ENCODE results near the gene ADIPOR1.
"Not testable (repeated sequence)": the region's sequence is repeated elsewhere in the genome, so short reads cannot be mapped to it uniquely, and the experiment has no call there.

Gene ADIPOR1

GRCh38 chr1:202968351-202968750, 10.2 kb upstream of the ADIPOR1 start:
- DNase-seq: no peak

GRCh38 chr1:202967684-202968281, 9.7 kb upstream of the ADIPOR1 start:
- peak; percentile 71 for DNase-seq

DNA sequence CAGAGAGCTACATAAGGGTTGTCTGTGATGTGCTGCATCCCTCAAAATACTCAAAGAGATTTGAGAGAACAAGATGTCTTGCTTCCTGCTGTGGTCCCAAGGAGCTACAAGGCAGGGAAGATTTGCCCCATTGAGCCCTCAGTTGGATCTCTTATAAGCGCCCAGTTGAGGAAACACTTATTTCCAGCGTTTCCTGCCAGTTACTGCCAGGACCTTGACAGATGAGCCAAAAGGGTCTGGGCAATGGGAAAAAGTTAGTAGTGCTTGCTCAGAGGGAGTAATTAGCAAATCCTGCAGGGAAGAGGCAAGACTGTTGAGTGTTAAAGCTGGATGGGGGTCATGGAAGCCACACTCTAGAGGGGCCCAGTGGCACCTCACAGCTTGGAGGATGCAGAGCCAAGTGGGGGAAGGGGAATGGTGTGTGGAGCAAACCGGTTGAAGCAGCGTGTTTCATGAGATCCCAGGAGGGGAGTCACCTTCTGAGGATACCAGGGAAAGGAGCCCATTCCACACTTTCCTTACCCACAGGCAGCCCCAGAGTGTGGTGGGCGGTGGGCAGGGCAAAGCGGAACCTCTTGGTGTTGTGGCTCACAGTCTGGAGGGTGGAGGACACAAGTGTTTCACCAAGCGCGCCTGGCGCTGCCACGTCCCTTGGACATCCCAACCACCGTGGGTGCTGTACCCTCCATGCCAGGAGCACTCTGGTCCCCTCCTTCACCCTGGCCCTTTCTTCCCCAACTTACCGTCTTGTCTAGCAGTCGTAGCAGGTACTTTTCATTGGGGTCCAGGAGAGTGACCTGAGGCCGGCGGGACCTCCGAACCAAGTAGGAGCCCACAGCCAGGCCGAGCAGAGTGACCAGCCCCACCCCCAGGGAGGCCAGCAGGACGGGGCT, 8.1 kb upstream of the ADIPOR1 start:
- peak; percentile 49 for DNase-seq

GRCh38 chr1:202965422-202965821, 7.3 kb upstream of the ADIPOR1 start:
- no peak for DNase-seq

GRCh38 chr1:202964791-202965410, 6.8 kb upstream of the ADIPOR1 start:
- peak; percentile 74 for DNase-seq

- no peak for DNase-seq
These were observed 3.2 kb upstream of the ADIPOR1 start for GRCh38 chr1:202961220-202961880.

DNA sequence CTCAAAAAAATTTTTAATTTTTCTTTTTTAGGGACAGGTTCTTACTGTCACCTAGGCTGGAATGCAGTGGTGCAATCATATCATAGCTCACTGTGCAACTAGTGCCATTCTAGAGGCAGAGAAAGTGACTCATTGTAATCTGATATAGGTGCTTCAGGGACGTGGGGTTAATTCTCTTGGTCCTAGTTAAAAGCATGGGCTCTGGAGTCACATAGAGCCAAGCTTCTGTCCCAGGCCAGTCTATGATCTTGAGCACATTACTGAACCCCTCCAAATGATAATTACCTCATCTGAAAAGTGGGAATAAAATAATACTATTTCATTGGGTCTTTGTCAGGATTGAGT, 1.1 kb upstream of the ADIPOR1 start:
- peak; percentile 93 for DNase-seq

- DNase-seq: peak; percentile 74
These were observed 598 bp upstream of the ADIPOR1 start for GRCh38 chr1:202958544-202959275.

DNA sequence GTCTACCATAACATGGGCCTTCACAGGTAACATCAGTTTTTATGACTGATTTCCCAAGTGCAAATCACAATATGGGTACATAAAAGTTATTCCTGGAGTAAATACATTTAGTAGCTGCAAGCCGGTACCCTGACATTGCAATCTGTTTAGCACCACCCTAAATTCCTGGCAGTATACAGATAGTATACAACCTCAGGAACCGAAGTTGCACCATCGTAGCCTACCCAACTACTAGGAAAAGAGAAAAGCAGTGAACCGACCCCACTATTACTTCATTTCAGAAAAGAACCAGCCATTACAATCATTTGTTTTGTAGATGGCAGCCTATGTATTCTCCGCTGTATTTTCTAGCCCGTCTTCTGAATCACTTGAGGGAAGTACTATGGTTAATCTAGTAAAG, 1.1 kb downstream of the ADIPOR1 start:
- no peak for DNase-seq

- no peak for DNase-seq
These were observed 3.9 kb downstream of the ADIPOR1 start for GRCh38 chr1:202954057-202954745.

- no peak for DNase-seq
These were observed 4.7 kb downstream of the ADIPOR1 start for GRCh38 chr1:202953392-202953791.

DNA sequence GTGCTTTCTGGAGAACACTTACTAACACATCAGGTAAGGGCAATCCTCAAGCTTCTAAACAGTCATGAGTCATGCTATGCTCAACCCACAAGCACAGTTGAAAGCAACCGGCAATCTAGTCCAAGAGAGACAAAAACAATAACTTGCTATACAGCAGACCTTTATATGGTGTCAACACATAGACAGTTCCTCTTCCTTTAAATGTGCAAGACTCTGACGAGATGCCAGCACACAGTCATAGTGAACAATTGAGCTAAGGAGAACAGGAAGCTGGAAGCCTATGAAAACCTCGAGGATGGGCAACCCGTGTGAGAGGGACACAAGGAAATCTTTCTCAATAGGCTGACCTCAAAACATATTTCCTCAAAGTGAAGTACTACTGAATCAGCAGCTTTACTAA, 5.3 kb downstream of the ADIPOR1 start:
- no peak for DNase-seq

GRCh38 chr1:202952099-202952498, 6.0 kb downstream of the ADIPOR1 start:
- no peak for DNase-seq

- no peak for DNase-seq
These were observed 6.7 kb downstream of the ADIPOR1 start for GRCh38 chr1:202951437-202951836.

- DNase-seq: no peak
These were observed 12.6 kb downstream of the ADIPOR1 start for GRCh38 chr1:202945483-202945882.

GRCh38 chr1:202944438-202944921, 13.6 kb downstream of the ADIPOR1 start:
- DNase-seq: no peak

DNA sequence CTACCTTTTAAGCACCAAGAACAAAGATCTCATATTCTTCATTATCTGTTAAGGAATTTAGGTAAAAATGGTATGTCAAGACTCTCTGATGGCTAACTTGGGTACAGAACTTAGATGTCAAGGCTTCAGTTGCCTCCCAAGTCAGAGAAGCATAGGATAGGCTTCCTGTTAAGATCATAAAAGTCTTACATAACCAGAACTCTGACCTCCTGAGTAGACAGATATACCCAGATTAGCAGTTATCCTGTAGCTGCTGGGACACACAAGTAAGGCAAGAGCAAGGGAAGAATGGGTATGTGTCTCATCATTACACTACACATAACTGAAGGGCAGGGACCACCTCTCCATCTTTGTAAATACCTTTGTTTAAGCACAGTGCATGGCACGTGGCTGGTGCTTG, 15.7 kb downstream of the ADIPOR1 start:
- no peak for DNase-seq

- DNase-seq: no peak
These were observed 16.7 kb downstream of the ADIPOR1 start for GRCh38 chr1:202941372-202941771.

GRCh38 chr1:202940561-202940960, 17.6 kb downstream of the ADIPOR1 start:
- DNase-seq: no peak

DNA sequence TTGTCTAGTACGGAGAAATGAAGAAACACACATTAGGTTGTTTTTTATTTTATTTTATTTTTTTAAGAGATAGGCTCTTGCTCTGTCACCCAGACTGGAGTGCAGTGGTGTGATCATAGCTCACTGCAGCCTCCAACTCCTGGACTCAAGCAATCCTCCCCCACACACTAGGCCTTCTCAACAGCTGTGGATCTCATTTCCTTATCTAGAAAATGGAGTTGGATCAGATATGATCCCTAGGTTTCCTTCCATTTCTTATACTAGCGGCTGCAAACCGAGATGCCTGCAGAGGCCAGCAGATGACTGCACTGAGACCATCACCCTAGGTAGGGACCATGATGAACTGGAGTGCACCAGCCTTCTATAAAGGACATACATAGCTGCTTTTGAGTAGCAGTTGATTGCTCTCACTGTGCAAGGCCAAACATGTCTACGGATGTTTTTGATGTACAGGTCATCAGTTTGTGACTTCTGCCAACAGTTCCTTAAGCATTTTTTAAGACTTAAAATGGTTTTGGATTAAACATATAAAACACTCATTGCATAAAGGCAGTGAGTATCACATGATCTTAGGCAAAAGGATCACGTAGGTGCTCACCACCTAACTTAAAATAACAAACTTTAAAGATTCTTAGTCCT, 19.7 kb downstream of the ADIPOR1 start:
- peak; percentile 20 for DNase-seq

DNA sequence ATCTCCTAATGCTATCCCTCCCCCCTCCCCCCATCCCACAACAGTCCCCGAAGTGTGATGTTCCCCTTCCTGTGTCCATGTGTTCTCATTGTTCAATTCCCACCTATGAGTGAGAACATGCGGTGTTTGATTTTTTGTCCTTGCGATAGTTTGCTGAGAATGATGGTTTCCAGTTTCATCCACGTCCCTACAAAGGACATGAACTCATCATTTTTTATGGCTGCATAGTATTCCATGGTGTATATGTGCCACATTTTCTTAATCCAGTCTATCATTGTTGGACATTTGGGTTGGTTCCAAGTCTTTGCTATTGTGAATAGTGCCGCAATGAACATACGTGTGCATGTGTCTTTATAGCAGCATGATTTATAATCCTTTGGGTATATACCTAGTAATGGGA, 21.7 kb downstream of the ADIPOR1 start:
- DNase-seq: not testable (repeated sequence)

DNA sequence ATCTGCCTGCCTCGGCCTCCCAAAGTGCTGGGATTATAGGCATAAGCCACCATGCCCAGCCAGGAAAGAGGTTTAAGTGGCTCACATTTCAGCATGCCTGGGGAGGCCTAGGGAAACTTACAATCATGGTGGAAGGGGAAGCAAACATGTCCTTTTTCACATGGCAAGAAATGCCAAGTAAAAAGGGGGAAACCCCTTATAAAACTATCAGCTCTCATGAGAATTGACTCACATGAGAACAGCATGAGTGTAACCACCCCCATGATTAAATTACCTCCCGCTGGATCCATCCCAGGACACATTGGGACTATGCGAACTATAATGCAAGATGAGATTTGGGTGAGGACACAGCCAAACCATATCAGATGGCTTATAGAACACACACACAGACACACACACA, 22.3 kb downstream of the ADIPOR1 start:
- no peak for DNase-seq

All from DMS53 (cell line).